K562 (cell line): ENCODE data around the gene AGAP3. TPM values are rescaled to one million over a fixed set of nuclear protein-coding genes. Genes with fewer than 3 reads are reported as not detected.

Experiments used
- ARHGAP35 ChIP-seq: fragments of 450-650 bp; IDR thresholded peaks from 2 replicates; pipeline ENCODE4 v1.6.1; 2018; ENCODE audit not compliant: partially characterized antibody
- CCAR2 ChIP-seq: fragments of 200-400 bp; formaldehyde crosslinking; IDR thresholded peaks from 2 replicates; pipeline ENCODE4 v1.6.1; 2017; ENCODE audit warnings: mild to moderate bottlenecking, low read depth, low read length
- ELF2 ChIP-seq: fragments of 250-450 bp; sonication (Bioruptor Pico); IDR thresholded peaks from 2 replicates; pipeline ENCODE4 v1.5.0; 2021; ENCODE audit warnings: mild to moderate bottlenecking
- ETV1 ChIP-seq: fragments of 450-650 bp; conservative IDR thresholded peaks from 2 replicates; pipeline ENCODE4 v1.6.1; 2016; ENCODE audit warnings: missing genetic modification characterization, control low read depth, low read depth, missing compliant biosample characterization
- ETV5 ChIP-seq: sonication (generic); formaldehyde crosslinking; IDR thresholded peaks from 2 replicates; pipeline ENCODE4 v1.4.0; 2020; ENCODE audit warnings: low read depth, mild to moderate bottlenecking, missing genetic modification reagents
- FOXK1 ChIP-seq: sonication (generic); formaldehyde crosslinking; IDR thresholded peaks from 2 replicates; pipeline ENCODE4 v1.8.0; 2022; ENCODE audit warnings: missing genetic modification reagents, mild to moderate bottlenecking, borderline replicate concordance
- HNRNPH1 ChIP-seq: fragments of 200-400 bp; formaldehyde crosslinking; optimal IDR thresholded peaks from 2 replicates; pipeline ENCODE3; 2017; ENCODE audit warnings: low read depth, mild to moderate bottlenecking, low read length, moderate library complexity
- OTX1 ChIP-seq: fragments of 450-650 bp; formaldehyde crosslinking; IDR thresholded peaks from 2 replicates; pipeline ENCODE4 v1.4.0; 2022; ENCODE audit warnings: mild to moderate bottlenecking
- RBBP5 ChIP-seq: fragments of 200-600 bp; sonication (generic); IDR thresholded peaks from 2 replicates; pipeline ENCODE4 v1.6.1; 2012; ENCODE audit warnings: borderline replicate concordance, mild to moderate bottlenecking, low read length, control low read depth, inconsistent platforms; ENCODE audit not compliant: insufficient read depth, poor library complexity, severe bottlenecking
- REST ChIP-seq, 2 experiments: fragments of 450-650 bp; formaldehyde crosslinking in 1 of 2; IDR thresholded peaks; 2 replicates each; pipeline versions ENCODE4 v1.4.0 to v1.6.1; 2014 to 2020; ENCODE audit warnings: mild to moderate bottlenecking in 2 of 2, borderline replicate concordance in 1 of 2, low read depth in 1 of 2
- SNRNP70 ChIP-seq: fragments of 200-400 bp; formaldehyde crosslinking; optimal IDR thresholded peaks from 2 replicates; pipeline ENCODE3; 2017; ENCODE audit warnings: low read depth, low read length
- UBTF ChIP-seq, 2 experiments: IDR thresholded peaks; 2 replicates each; pipeline ENCODE4 v1.6.1; 2012; ENCODE audit warnings: improper control_type of control experiment in 2 of 2, low read depth in 2 of 2, low read length in 2 of 2, borderline replicate concordance in 1 of 2
- ZNF143 ChIP-seq: sonication (generic); formaldehyde crosslinking; IDR thresholded peaks from 2 replicates; pipeline ENCODE4 v1.9.0; 2022; ENCODE audit warnings: mild to moderate bottlenecking, missing genetic modification reagents
- ZNF224 ChIP-seq: sonication (generic); formaldehyde crosslinking; IDR thresholded peaks from 2 replicates; pipeline ENCODE4 v1.8.0; 2022; ENCODE audit warnings: mild to moderate bottlenecking, missing genetic modification reagents
- ZNF232 ChIP-seq: sonication (generic); formaldehyde crosslinking; IDR thresholded peaks from 2 replicates; pipeline ENCODE4 v1.8.0; 2022; ENCODE audit warnings: mild to moderate bottlenecking, missing genetic modification reagents
- ZNF263 ChIP-seq: sonication (generic); formaldehyde crosslinking; IDR thresholded peaks from 2 replicates; pipeline ENCODE4 v1.8.0; 2022; ENCODE audit warnings: mild to moderate bottlenecking, missing genetic modification reagents, borderline replicate concordance
- polyA plus RNA-seq, 8 experiments: library from polyadenylated mRNA; depleted of rRNA in 4 of 8; stranded (reverse) in 5 of 8; unstranded in 3 of 8; fragments of >200 nt; fragmentation: Nextera tagmentation in 2 of 8; fragmentation: Illumina TruSeq in 1 of 8; extraction: Ambion mirVana in 2 of 8; extraction: Trizol in 1 of 8; gene quantifications; 2 replicates each; pipeline versions ENCODE4 v1.2.1 to v1.2.3, GENCODE V29; 2011 to 2014; ENCODE audit warnings: inconsistent platforms in 1 of 8, missing spikeins in 1 of 8
- total RNA-seq, 7 experiments: library from RNA; depleted of rRNA in 6 of 7; stranded (reverse); fragments of >200 nt in 6 of 7; fragmentation: Illumina TruSeq in 2 of 7; extraction: Trizol in 2 of 7; gene quantifications; 2 replicates each; pipeline versions ENCODE4 v1.2.1 to v1.2.3, GENCODE V29; 2011 to 2021; ENCODE audit warnings: low replicate concordance in 1 of 7

The AGAP3 gene
- total and polyA plus RNA-seq, 9 of the 15 experiments (the other 6 are each of a cell fraction or from before 2014, with no cell fraction given) = 3.4 to 208 (median 62.2) TPM

GRCh38 chr7:151056666-151057505 is 29.4 kb upstream of the AGAP3 start (continued):
- peak; percentile 14; the same call in 1 of the 2 replicates for TF ChIP-seq REST (IDR thresholded peaks at IDR 0.05; ENCODE audit: borderline replicate concordance)
- no peak for TF ChIP-seq REST (CRISPR knock-in tag; IDR thresholded peaks at IDR 0.05; ENCODE audit: low read depth)
- TF ChIP-seq OTX1 (CRISPR knock-in tag) = 0 out of 2 replicates have a peak, but pooled peaks have one; percentile 27
- peak; percentile 71 for TF ChIP-seq ZNF232 (CRISPR knock-in tag)
- TF ChIP-seq RBBP5 = peak; percentile 8
- peak; percentile 75 for TF ChIP-seq SNRNP70
- 0 out of 2 replicates have a peak, but pooled peaks have one; percentile 7 for TF ChIP-seq ETV1 (tag)
- peak; percentile 60; the same call in 1 of the 2 replicates for TF ChIP-seq ZNF263 (CRISPR knock-in tag)
- 0 out of 2 replicates have a peak, but pooled peaks have one; percentile 33 for TF ChIP-seq CCAR2
- 0 out of 2 replicates have a peak, but pooled peaks have one; percentile 22 for TF ChIP-seq ETV5
- peak; percentile 44; the same call in 1 of the 2 replicates for TF ChIP-seq ZNF143 (CRISPR knock-in tag)
- TF ChIP-seq ARHGAP35 = peak; percentile 40
- 0 out of 4 replicates have a peak, but pooled peaks of 1 of the 2 experiments have one; percentile 24 for TF ChIP-seq UBTF (IDR thresholded peaks at IDR 0.05; ENCODE audit: borderline replicate concordance in 1 of 2, low read depth in 2 of 2, low read length in 2 of 2)
- TF ChIP-seq HNRNPH1 = no peak
- 0 out of 2 replicates have a peak, but pooled peaks have one; percentile 23 for TF ChIP-seq FOXK1 (CRISPR knock-in tag)
- TF ChIP-seq ZNF224 (CRISPR knock-in tag) = peak; percentile 57; the same call in 1 of the 2 replicates
- no peak for TF ChIP-seq ELF2 (CRISPR knock-in tag)
